ENCODE data around the gene NPVF.

NPVF gene

DNA sequence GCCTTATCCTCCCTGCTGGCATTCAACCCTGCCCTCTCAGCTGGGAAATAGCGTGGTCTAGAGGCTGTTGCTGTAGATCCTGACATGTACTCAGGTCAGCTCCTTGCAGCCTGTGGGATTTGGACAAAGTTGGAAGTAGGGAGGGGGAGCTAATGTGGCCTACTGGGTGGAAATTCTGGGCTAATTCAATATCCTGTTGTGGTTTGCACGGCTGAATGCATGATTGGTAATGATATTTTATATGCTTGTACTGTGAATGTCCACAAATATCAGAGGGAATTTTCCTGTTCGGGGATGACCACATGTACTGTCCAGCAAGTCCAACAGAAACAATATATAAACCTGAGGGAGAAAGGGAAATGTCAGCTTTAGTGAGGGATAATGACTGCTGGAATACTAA lies 22.1 kb upstream of the NPVF start:
- TF ChIP-seq, protein P1, sequence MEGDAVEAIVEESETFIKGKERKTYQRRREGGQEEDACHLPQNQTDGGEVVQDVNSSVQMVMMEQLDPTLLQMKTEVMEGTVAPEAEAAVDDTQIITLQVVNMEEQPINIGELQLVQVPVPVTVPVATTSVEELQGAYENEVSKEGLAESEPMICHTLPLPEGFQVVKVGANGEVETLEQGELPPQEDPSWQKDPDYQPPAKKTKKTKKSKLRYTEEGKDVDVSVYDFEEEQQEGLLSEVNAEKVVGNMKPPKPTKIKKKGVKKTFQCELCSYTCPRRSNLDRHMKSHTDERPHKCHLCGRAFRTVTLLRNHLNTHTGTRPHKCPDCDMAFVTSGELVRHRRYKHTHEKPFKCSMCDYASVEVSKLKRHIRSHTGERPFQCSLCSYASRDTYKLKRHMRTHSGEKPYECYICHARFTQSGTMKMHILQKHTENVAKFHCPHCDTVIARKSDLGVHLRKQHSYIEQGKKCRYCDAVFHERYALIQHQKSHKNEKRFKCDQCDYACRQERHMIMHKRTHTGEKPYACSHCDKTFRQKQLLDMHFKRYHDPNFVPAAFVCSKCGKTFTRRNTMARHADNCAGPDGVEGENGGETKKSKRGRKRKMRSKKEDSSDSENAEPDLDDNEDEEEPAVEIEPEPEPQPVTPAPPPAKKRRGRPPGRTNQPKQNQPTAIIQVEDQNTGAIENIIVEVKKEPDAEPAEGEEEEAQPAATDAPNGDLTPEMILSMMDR (IDR thresholded peaks at IDR 0.05; ENCODE audit: low read depth, low read length, missing control alignments): no peak

DNA sequence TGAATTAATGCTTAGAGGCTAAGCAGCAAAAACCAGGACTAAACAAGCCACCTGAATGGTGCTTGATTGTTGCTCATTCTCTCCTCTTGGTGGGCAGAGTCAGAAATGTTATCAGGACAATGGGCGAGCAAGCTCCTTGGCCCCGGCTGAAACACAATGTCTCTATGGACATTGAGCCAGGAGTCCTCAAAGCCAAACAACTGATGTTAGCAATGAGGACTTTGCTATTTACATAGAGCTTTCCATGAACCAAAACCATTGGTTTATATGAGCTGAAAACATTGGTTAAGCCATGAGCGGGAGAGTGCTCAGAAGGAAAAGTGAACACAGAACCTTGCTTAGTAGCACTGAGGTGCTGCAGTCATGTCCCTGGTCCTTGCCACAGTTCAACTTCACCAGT lies 21.5 kb upstream of the NPVF start:
- Histone ChIP-seq H3K27ac (no peak overlapping the region), H3K27me3 (replicated peaks) (no peaks in the 10 kb centered on the region), H3K4me3 (ENCODE audit: low read depth, low read length) (no peak overlapping the region), H3K36me3 (replicated peaks) (no peaks in the 10 kb centered on the region)
- DNase-seq: no peak
- in situ Hi-C loops (cut with HindIII; ENCODE audit: low pct_ligation_motif_present, low sequenced_read_pairs): no loop called here
- TF ChIP-seq, protein P1 (IDR thresholded peaks at IDR 0.05; ENCODE audit: low read depth, low read length, missing control alignments): no peak

More for the DNA sequence above, 22.1 kb upstream of the NPVF start:
- H3K36me3 ChIP-seq (replicated peaks): no peaks in the 10 kb centered on the region
- H3K4me3 ChIP-seq (ENCODE audit: low read depth, low read length): no peak overlapping the region
- in situ Hi-C loops (cut with HindIII; ENCODE audit: low pct_ligation_motif_present, low sequenced_read_pairs): no loop called here
- no peak for DNase-seq
- no peak overlapping the region for H3K27ac ChIP-seq
- no peaks in the 10 kb centered on the region for H3K27me3 ChIP-seq (replicated peaks)

DNA sequence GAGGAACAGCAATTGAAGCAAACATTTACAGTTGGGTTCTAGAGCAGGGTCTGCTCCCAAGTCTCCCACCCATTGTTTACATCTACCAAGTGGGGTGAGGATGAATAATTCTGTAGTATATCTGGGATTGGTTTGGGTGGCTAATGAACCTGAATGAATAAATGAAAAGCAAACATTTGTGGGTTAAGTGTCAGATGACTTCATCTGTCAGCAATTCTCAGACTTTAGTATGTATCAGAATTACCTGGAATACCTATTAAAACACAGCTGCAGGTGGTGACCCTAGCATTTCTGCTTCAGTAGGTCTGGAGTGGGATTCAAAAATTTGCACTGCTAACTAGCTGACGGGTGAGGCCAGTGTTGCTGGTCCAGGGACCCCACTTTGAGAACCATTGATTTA lies 18.0 kb upstream of the NPVF start:
- in situ Hi-C loops (cut with HindIII; ENCODE audit: low pct_ligation_motif_present, low sequenced_read_pairs): no loop called here
- Histone ChIP-seq H3K4me3 (ENCODE audit: low read depth, low read length) (no peak overlapping the region), H3K27me3 (replicated peaks) (no peaks in the 10 kb centered on the region), H3K27ac (no peak overlapping the region), H3K36me3 (replicated peaks) (no peaks in the 10 kb centered on the region)
- no peak for DNase-seq
- TF ChIP-seq, protein P1 (IDR thresholded peaks at IDR 0.05; ENCODE audit: low read depth, low read length, missing control alignments): no peak

DNA sequence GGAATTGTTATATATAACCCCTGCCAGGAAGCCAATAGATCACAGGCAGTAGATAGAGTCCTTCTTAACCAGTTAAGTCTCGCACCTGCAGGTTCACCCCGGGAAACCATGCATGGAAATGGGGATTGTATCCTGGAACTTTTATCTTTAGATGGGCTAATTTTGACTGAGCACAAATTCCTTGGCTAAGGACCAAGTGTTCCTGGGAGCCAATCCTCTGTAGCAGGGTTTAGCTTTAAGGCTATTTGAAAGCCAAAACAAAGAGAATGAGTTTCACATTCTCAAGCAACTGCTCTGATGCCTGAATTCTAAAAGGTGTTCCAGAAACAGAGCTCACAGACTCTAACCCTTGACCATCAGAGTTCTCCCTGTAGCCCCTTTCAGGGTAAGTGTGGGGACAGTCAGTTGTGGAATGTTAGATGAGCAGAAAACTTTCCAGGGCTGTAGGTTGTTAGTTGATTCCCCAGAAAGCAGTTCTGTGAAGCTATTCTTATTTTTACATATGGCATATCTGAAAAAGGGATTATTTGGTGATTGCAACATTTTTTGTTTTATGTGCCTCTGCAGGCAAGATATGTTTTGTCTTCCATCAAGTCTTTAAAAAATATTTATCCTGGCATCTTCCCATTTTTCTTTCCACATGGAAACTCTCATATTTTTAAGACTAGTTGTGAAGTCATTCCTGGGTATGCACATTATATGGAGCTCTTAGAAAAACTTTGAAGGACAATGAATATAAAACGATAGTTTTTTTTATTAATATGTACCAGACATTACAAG lies 16.2 kb upstream of the NPVF start:
- no peak overlapping the region for H3K4me3 ChIP-seq (ENCODE audit: low read depth, low read length)
- TF ChIP-seq, protein P1 (IDR thresholded peaks at IDR 0.05; ENCODE audit: low read depth, low read length, missing control alignments): no peak
- H3K36me3 ChIP-seq (replicated peaks): no peaks in the 10 kb centered on the region
- no peak for DNase-seq
- in situ Hi-C loops (cut with HindIII; ENCODE audit: low pct_ligation_motif_present, low sequenced_read_pairs): no loop called here
- H3K27ac ChIP-seq: no peak overlapping the region
- H3K27me3 ChIP-seq (replicated peaks): no peaks in the 10 kb centered on the region

DNA sequence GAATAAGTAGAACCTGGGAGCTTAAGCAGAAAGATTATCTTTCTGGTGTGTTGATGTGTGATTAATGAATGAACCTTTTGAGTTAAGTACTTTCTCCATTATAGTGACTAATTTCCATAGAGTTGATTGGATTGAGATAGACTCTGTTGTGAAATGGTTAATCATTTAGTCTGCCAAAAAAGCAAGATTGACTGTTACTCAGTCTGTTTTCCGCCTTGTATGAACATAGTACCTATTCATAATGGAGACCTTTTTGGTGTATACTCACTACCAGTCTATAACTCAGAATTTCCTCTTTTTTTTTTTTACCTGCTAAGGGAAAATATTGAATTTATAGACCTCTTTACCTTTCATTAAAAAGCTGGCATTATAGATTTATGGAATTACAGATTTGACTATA lies 14.4 kb upstream of the NPVF start:
- no peaks in the 10 kb centered on the region for H3K27me3 ChIP-seq (replicated peaks)
- TF ChIP-seq, protein P1 (IDR thresholded peaks at IDR 0.05; ENCODE audit: low read depth, low read length, missing control alignments): no peak
- in situ Hi-C loops (cut with HindIII; ENCODE audit: low pct_ligation_motif_present, low sequenced_read_pairs): no loop called here
- no peak overlapping the region for H3K4me3 ChIP-seq (ENCODE audit: low read depth, low read length)
- no peak for DNase-seq
- H3K27ac ChIP-seq: no peak overlapping the region
- no peaks in the 10 kb centered on the region for H3K36me3 ChIP-seq (replicated peaks)

DNA sequence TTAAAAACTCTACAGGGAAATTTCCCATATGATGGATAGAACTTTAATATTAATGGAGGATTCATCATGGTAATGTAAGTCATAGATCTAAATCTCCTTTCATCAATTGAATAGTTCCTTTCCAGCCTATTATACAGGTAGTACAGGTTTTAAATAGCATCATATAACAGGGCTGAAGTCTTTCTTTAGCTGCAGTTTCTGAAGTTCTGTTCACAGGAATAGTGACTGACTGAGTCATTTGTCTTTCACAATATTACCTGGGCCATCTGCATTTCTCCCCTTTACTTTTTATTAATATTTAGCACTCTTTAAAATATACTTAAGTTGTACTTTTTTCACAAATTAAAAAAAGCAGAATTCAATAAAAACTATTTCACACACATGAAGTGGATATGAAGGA lies 12.6 kb upstream of the NPVF start:
- TF ChIP-seq, protein P1 (IDR thresholded peaks at IDR 0.05; ENCODE audit: low read depth, low read length, missing control alignments): no peak
- no peaks in the 10 kb centered on the region for H3K27me3 ChIP-seq (replicated peaks)
- in situ Hi-C loops (cut with HindIII; ENCODE audit: low pct_ligation_motif_present, low sequenced_read_pairs): no loop called here
- no peak for DNase-seq
- H3K36me3 ChIP-seq (replicated peaks): no peaks in the 10 kb centered on the region
- H3K27ac ChIP-seq: no peak overlapping the region
- H3K4me3 ChIP-seq (ENCODE audit: low read depth, low read length): no peak overlapping the region

Measured in brain microvascular endothelial cell (primary cell).